OCI-LY7 (cell line): ENCODE results near the gene CDC20. TPM values are rescaled to one million over a fixed set of nuclear protein-coding genes. Genes with fewer than 3 reads are reported as not detected.

ENCODE experiments used
- BruUV-seq: library from RNA; stranded (reverse); fragments of 400-500 nt; replicated peaks from 2 replicates; lab custom pipeline; 2021; lab: Mats Ljungman, UMichigan
- CTCF ChIA-PET: fragments of 300-600 bp; sonication (Branson Sonifier 250); formaldehyde crosslinking; loops from one replicate; lab custom pipeline; 2022; ENCODE audit warnings: antibody characterized with exemption; ENCODE audit not compliant: unreplicated experiment; lab: Charles Lee
- POLR2A ChIA-PET: fragments of 300-600 bp; sonication (Branson Sonifier 250); formaldehyde crosslinking; loops from one replicate; lab custom pipeline; 2022; ENCODE audit warnings: antibody characterized with exemption; lab: Charles Lee
- DNase-seq: peaks from one replicate; pipeline ENCODE4 v3.0.0-alpha.2; 2015; ENCODE audit warnings: low spot score
- H2AFZ ChIP-seq: fragments of 200-600 bp; sonication (generic), shearing (Covaris generic); 2 replicates; pipeline ENCODE4 v1.6.1; 2014; ENCODE audit warnings: mild to moderate bottlenecking, antibody characterized with exemption, low read length, moderate library complexity
- H3K27ac ChIP-seq: fragments of 200-600 bp; sonication (generic); 2 replicates; pipeline ENCODE4 v1.5.1; 2014; ENCODE audit warnings: mixed run types, low read depth, mild to moderate bottlenecking, moderate library complexity, low read length, inconsistent platforms; ENCODE audit not compliant: poor library complexity, severe bottlenecking
- H3K36me3 ChIP-seq: fragments of 200-600 bp; sonication (generic); 2 replicates; pipeline ENCODE4 v1.6.1; 2014; ENCODE audit warnings: mild to moderate bottlenecking, antibody characterized with exemption, low read length, moderate library complexity, mixed read lengths; ENCODE audit not compliant: insufficient read depth
- H3K4me1 ChIP-seq: fragments of 200-600 bp; sonication (generic); 2 replicates; pipeline ENCODE4 v1.5.1; 2014; ENCODE audit warnings: mild to moderate bottlenecking, low read length; ENCODE audit not compliant: insufficient read depth, poor library complexity, severe bottlenecking
- H3K4me2 ChIP-seq: fragments of 200-600 bp; sonication (generic); 2 replicates; pipeline ENCODE4 v1.6.1; 2014; ENCODE audit warnings: mild to moderate bottlenecking, low read length
- H3K4me3 ChIP-seq: fragments of 200-600 bp; sonication (generic); 2 replicates; pipeline ENCODE4 v1.5.1; 2014; ENCODE audit warnings: mild to moderate bottlenecking, low read depth, low read length; ENCODE audit not compliant: poor library complexity, severe bottlenecking
- H3K79me2 ChIP-seq: fragments of 200-600 bp; sonication (generic); 2 replicates; pipeline ENCODE4 v1.6.1; 2016; ENCODE audit warnings: low read depth, mild to moderate bottlenecking, low read length, moderate library complexity, mixed read lengths; ENCODE audit not compliant: insufficient read depth
- H3K9me2 ChIP-seq: fragments of 200-600 bp; sonication (generic); 2 replicates; pipeline ENCODE4 v1.6.1; 2016; ENCODE audit warnings: mild to moderate bottlenecking, low read length, mixed read lengths; ENCODE audit not compliant: insufficient read depth
- H3K9me3 ChIP-seq: fragments of 200-600 bp; sonication (generic); 2 replicates; pipeline ENCODE4 v1.6.1; 2014; ENCODE audit warnings: mild to moderate bottlenecking, mixed run types, low read length, mixed read lengths
- H4K20me1 ChIP-seq: fragments of 200-600 bp; sonication (generic); 2 replicates; pipeline ENCODE4 v1.6.1; 2014; ENCODE audit warnings: mild to moderate bottlenecking, antibody characterized with exemption, low read length, moderate library complexity, mixed read lengths; ENCODE audit not compliant: insufficient read depth
- CTCF ChIP-seq: fragments of 200-600 bp; sonication (generic); conservative IDR thresholded peaks from 2 replicates; pipeline ENCODE4 v1.5.1; 2014; ENCODE audit warnings: mild to moderate bottlenecking, antibody characterized with exemption, low read length, moderate library complexity, mixed read lengths
- EZH2phosphoT487 ChIP-seq: fragments of 200-600 bp; sonication (generic); IDR thresholded peaks from 2 replicates; pipeline ENCODE4 v1.6.1; 2018; ENCODE audit warnings: low read depth, borderline replicate concordance, mild to moderate bottlenecking, mixed run types, antibody characterized with exemption, low read length, moderate library complexity, mixed read lengths
- intact Hi-C: fragments of 100-400 bp; cut with micrococcal nuclease; formaldehyde crosslinking; loops from one replicate; pipeline ENCODE4 v1.10.0; 2022; ENCODE audit not compliant: unreplicated experiment
- total RNA-seq, 2 experiments: library from RNA; depleted of rRNA in 1 of 2; stranded (reverse); fragments of >200 nt in 1 of 2; shearing (Covaris generic) in 1 of 2; gene quantifications; 2 replicates each; pipeline ENCODE4 v1.2.3, GENCODE V29; 2014 to 2022

CDC20 gene
- total RNA-seq, 2 experiments from 2014 or later: 174 to 209 TPM

- intact Hi-C loops: no loop called here
- TF ChIP-seq EZH2phosphoT487: no peak
- TF ChIP-seq CTCF: no peak
- Histone ChIP-seq H3K9me3 (no peaks in the 10 kb centered on the region), H3K79me2 (no peaks in the 10 kb centered on the region), H3K36me3 (no peaks in the 10 kb centered on the region), H3K4me3 (no peak overlapping the region), H2AFZ (no peak overlapping the region), H3K9me2 (no peaks in the 10 kb centered on the region), H4K20me1 (no peaks in the 10 kb centered on the region), H3K4me2 (no peak overlapping the region), H3K27ac (no peak overlapping the region), H3K4me1 (no peaks in the 10 kb centered on the region)
- no peak for DNase-seq
- ChIA-PET POLR2A (no interaction called here), CTCF (no interaction called here)
- BruUV-seq: no TSS peak
These were observed 24.2 kb upstream of the CDC20 start for GRCh38 chr1:43334453-43335205.

- no peak within 1 kb of the TSS for H3K4me2 ChIP-seq
- no peaks in the 10 kb centered on the region for H3K4me1 ChIP-seq
- H3K9me2 ChIP-seq: no peaks in the 10 kb centered on the region
- H3K4me3 ChIP-seq: no peak within 1 kb of the TSS
- no peaks in the 10 kb centered on the region for H4K20me1 ChIP-seq
- no peaks in the 10 kb centered on the region for H3K36me3 ChIP-seq
- no TSS peak for BruUV-seq
- H3K9me3 ChIP-seq: no peaks in the 10 kb centered on the region
- CTCF ChIA-PET: no interaction called here
- DNase-seq: no peak
- TF ChIP-seq CTCF (no peak), EZH2phosphoT487 (no peak)
- intact Hi-C loops: no loop called here
- H3K79me2 ChIP-seq: no peaks in the 10 kb centered on the region
- H2AFZ ChIP-seq: no peak within 1 kb of the TSS
- POLR2A ChIA-PET: no interaction called here
- no peak within 1 kb of the TSS for H3K27ac ChIP-seq
These were observed 21.2 kb upstream of the CDC20 start, which contains the start of gene MPL for GRCh38 chr1:43337588-43337987. Gene MPL (plus strand): TSS chr1:43337818. CDS start chr1:43337849, 31 bp downstream.

- no peak for DNase-seq
- Histone ChIP-seq H3K79me2 (no peaks in the 10 kb centered on the region), H3K4me3 (no peak overlapping the region), H3K27ac (no peak overlapping the region), H3K36me3 (no peaks in the 10 kb centered on the region), H3K4me1 (no peaks in the 10 kb centered on the region), H2AFZ (no peak overlapping the region), H4K20me1 (no peaks in the 10 kb centered on the region), H3K9me3 (no peaks in the 10 kb centered on the region), H3K4me2 (no peak overlapping the region), H3K9me2 (no peaks in the 10 kb centered on the region)
- BruUV-seq: no TSS peak
- ChIA-PET CTCF (no interaction called here), POLR2A (no interaction called here)
- TF ChIP-seq CTCF (no peak), EZH2phosphoT487 (no peak)
- intact Hi-C loops: no loop called here
These were observed 20.8 kb upstream of the CDC20 start for GRCh38 chr1:43338001-43338400.
